ENCODE data around the gene GALNT18. TPM values are rescaled to one million over a fixed set of nuclear protein-coding genes. Genes with fewer than 3 reads are reported as not detected.

Gene GALNT18
- polyA plus RNA-seq, 1 donor (not counting 4 experiments of a cell fraction or from before 2014, with no cell fraction given), result 27.2 TPM

- H3K9ac ChIP-seq (ENCODE audit: control insufficient read depth, extremely low read depth, insufficient read depth, low read length), result no peak overlapping the region
- no peak overlapping the region for H2AFZ ChIP-seq (ENCODE audit: control insufficient read depth, low read length)
- H3K9me3 ChIP-seq (ENCODE audit: control insufficient read depth, low read depth, low read length), result no peaks in the 10 kb centered on the region
- H3K4me3 ChIP-seq (ENCODE audit: control insufficient read depth in 2 of 3, extremely low read depth in 1 of 3, insufficient read depth in 2 of 3, low read depth in 1 of 3, low read length in 3 of 3), result no peak overlapping the region
- no peak overlapping the region for H3K4me2 ChIP-seq (ENCODE audit: control insufficient read depth, extremely low read depth, insufficient read depth, low read depth, low read length)
- peaks cover 44% of the 10 kb centered on the region for H3K79me2 ChIP-seq (ENCODE audit: control insufficient read depth, insufficient read depth, low read length)
- no peaks in the 10 kb centered on the region for H3K9me1 ChIP-seq (ENCODE audit: control insufficient read depth, extremely low read depth, insufficient read depth, low read length)
- H4K20me1 ChIP-seq (ENCODE audit: control insufficient read depth, extremely low read depth, insufficient read depth, low read length), result no peaks in the 10 kb centered on the region
- DNase-seq (ENCODE audit: low read depth, low spot score) (no peak), FAIRE-seq (no peak)
- dilution Hi-C loops (cut with MboI; ENCODE audit: extremely low pct_ligation_motif_present, low sequenced_read_pairs), result no loop called here
- H3K36me3 ChIP-seq (ENCODE audit: control insufficient read depth in 2 of 2, extremely low read depth in 1 of 2, insufficient read depth in 2 of 2, low read length in 2 of 2), result no peaks in the 10 kb centered on the region
- TF ChIP-seq CTCF (optimal IDR thresholded peaks at IDR 0.05 in 1 of 3, IDR thresholded peaks at IDR 0.05 in 1 of 3, conservative IDR thresholded peaks at IDR 0.05 in 1 of 3; ENCODE audit: extremely low read depth in 1 of 3, insufficient read depth in 2 of 3, low read length in 3 of 3) (no peak), EZH2 (IDR thresholded peaks at IDR 0.05; ENCODE audit: low read length) (no peak)
- no peak overlapping the region for H3K27ac ChIP-seq (ENCODE audit: control insufficient read depth, insufficient read depth, low read length)
- peaks cover 26% of the 10 kb centered on the region for H3K4me1 ChIP-seq (ENCODE audit: control insufficient read depth, extremely low read depth, insufficient read depth, low read length)
- H3K27me3 ChIP-seq (ENCODE audit: control insufficient read depth, extremely low read depth, insufficient read depth, low read length), result no peaks in the 10 kb centered on the region
These were observed 58.4 kb downstream of the GALNT18 start for GRCh38 chr11:11563200-11563975.

- Histone ChIP-seq H3K4me2 (ENCODE audit: control insufficient read depth, extremely low read depth, insufficient read depth, low read depth, low read length) (no peak overlapping the region), H3K79me2 (ENCODE audit: control insufficient read depth, insufficient read depth, low read length) (peaks cover 42% of the 10 kb centered on the region), H3K27ac (ENCODE audit: control insufficient read depth, insufficient read depth, low read length) (no peak overlapping the region), H2AFZ (ENCODE audit: control insufficient read depth, low read length) (no peak overlapping the region), H3K9me3 (ENCODE audit: control insufficient read depth, low read depth, low read length) (no peaks in the 10 kb centered on the region), H4K20me1 (ENCODE audit: control insufficient read depth, extremely low read depth, insufficient read depth, low read length) (no peaks in the 10 kb centered on the region), H3K9me1 (ENCODE audit: control insufficient read depth, extremely low read depth, insufficient read depth, low read length) (no peaks in the 10 kb centered on the region), H3K4me3 (ENCODE audit: control insufficient read depth in 2 of 3, extremely low read depth in 1 of 3, insufficient read depth in 2 of 3, low read depth in 1 of 3, low read length in 3 of 3) (no peak overlapping the region), H3K27me3 (ENCODE audit: control insufficient read depth, extremely low read depth, insufficient read depth, low read length) (no peaks in the 10 kb centered on the region), H3K4me1 (ENCODE audit: control insufficient read depth, extremely low read depth, insufficient read depth, low read length) (peaks cover 15% of the 10 kb centered on the region), H3K36me3 (ENCODE audit: control insufficient read depth in 2 of 2, extremely low read depth in 1 of 2, insufficient read depth in 2 of 2, low read length in 2 of 2) (no peaks in the 10 kb centered on the region), H3K9ac (ENCODE audit: control insufficient read depth, extremely low read depth, insufficient read depth, low read length) (no peak overlapping the region)
- no peak for FAIRE-seq
- TF ChIP-seq CTCF (optimal IDR thresholded peaks at IDR 0.05 in 1 of 3, IDR thresholded peaks at IDR 0.05 in 1 of 3, conservative IDR thresholded peaks at IDR 0.05 in 1 of 3; ENCODE audit: extremely low read depth in 1 of 3, insufficient read depth in 2 of 3, low read length in 3 of 3), result no peak
- no peak for TF ChIP-seq EZH2 (IDR thresholded peaks at IDR 0.05; ENCODE audit: low read length)
- no peak for DNase-seq (ENCODE audit: low read depth, low spot score)
- dilution Hi-C loops (cut with MboI; ENCODE audit: extremely low pct_ligation_motif_present, low sequenced_read_pairs), result no loop called here
These were observed 59.8 kb downstream of the GALNT18 start for GRCh38 chr11:11561991-11562390.

All from keratinocyte (primary cell).